ENCODE measurements around the gene PLD4.
"Not testable (repeated sequence)": the region's sequence is repeated elsewhere in the genome, so short reads cannot be mapped to it uniquely, and the experiment has no call there.

DNA sequence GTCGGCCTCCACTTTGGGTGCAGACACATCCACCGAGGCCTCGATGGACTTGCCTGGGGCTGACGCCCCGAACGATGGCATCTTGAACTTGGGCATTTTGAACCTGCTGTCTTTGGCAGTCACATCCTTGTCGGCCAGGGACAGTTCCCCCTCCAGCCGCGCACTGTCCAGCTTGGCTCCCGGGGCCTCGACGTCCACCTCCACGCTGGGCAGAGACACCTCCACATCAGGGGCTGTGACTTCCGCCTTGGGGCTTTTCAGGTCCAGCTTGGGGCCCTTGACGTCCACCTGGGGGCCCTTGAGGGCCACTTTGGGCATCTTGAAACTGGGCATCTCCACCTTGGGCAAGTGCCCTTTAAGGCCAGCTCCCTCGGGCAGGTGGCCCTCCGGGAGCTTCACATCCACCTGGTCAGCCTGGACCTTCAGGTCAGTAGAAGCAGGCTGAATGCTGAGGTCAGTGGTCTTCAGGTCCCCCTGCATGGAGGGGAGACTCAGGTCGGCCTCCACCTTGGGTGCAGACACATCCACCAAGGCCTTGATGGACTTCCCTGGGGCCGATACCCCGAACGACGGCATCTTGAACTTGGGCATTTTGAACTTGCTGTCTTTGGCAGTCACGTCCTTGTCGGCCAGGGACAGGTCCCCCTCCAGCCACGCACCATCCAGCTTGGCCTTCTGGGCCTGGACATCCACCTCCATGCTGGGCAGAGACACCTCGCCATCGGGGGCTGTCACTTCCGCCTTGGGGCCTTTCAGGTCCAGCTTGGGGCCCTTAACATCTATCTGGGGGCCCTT is 27.4 kb downstream of the PLD4 start:
- not testable (repeated sequence) for TF ChIP-seq POLR2A (IDR thresholded peaks at IDR 0.05)
- TF ChIP-seq, protein P1, sequence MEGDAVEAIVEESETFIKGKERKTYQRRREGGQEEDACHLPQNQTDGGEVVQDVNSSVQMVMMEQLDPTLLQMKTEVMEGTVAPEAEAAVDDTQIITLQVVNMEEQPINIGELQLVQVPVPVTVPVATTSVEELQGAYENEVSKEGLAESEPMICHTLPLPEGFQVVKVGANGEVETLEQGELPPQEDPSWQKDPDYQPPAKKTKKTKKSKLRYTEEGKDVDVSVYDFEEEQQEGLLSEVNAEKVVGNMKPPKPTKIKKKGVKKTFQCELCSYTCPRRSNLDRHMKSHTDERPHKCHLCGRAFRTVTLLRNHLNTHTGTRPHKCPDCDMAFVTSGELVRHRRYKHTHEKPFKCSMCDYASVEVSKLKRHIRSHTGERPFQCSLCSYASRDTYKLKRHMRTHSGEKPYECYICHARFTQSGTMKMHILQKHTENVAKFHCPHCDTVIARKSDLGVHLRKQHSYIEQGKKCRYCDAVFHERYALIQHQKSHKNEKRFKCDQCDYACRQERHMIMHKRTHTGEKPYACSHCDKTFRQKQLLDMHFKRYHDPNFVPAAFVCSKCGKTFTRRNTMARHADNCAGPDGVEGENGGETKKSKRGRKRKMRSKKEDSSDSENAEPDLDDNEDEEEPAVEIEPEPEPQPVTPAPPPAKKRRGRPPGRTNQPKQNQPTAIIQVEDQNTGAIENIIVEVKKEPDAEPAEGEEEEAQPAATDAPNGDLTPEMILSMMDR (IDR thresholded peaks at IDR 0.05), result not testable (repeated sequence)

Measured in uterus (tissue), 2 donors.